GM23338 (cell line): ENCODE data around the gene ROCK2. TPM values are rescaled to one million over a fixed set of nuclear protein-coding genes. Genes with fewer than 3 reads are reported as not detected.

Experiments used
- ATAC-seq: fragments of 200-7000 bp; cut with Tn5 transposase; 3 replicates; pipeline ENCODE4 v1.9.1; 2020
- DNase-seq: peaks from one replicate; pipeline ENCODE4 v3.0.0-alpha.2; 2015; ENCODE audit warnings: low spot score
- H2AFZ ChIP-seq: fragments of 200-600 bp; sonication (generic); 2 replicates; pipeline ENCODE4 v1.8.0; 2016; ENCODE audit warnings: antibody characterized with exemption, mild to moderate bottlenecking, moderate library complexity
- H3F3A ChIP-seq: fragments of 200-600 bp; sonication (generic); replicated peaks from 2 replicates; pipeline ENCODE4 v1.8.0; 2017; ENCODE audit warnings: antibody characterized with exemption, mixed run types, low read depth
- H3K27ac ChIP-seq: fragments of 200-600 bp; sonication (generic); 2 replicates; pipeline ENCODE4 v1.6.1; 2016; ENCODE audit warnings: low read depth
- H3K27me3 ChIP-seq: fragments of 200-600 bp; sonication (generic); 2 replicates; pipeline ENCODE4 v1.8.0; 2016; ENCODE audit warnings: mild to moderate bottlenecking, mixed run types, moderate library complexity; ENCODE audit not compliant: insufficient read depth
- H3K36me3 ChIP-seq: fragments of 200-600 bp; sonication (generic); 2 replicates; pipeline ENCODE4 v1.8.0; 2016; ENCODE audit warnings: mild to moderate bottlenecking; ENCODE audit not compliant: insufficient read depth
- H3K4me1 ChIP-seq: fragments of 200-600 bp; sonication (generic); 2 replicates; pipeline ENCODE4 v1.8.0; 2016; ENCODE audit warnings: mild to moderate bottlenecking, moderate library complexity; ENCODE audit not compliant: insufficient read depth
- H3K4me2 ChIP-seq: fragments of 200-600 bp; sonication (generic); 2 replicates; pipeline ENCODE4 v1.7.1; 2017; ENCODE audit warnings: mixed run types
- H3K4me3 ChIP-seq: fragments of 200-600 bp; sonication (generic); 2 replicates; pipeline ENCODE4 v1.6.1; 2016; ENCODE audit warnings: mixed run types
- H3K79me2 ChIP-seq: fragments of 200-600 bp; sonication (generic); replicated peaks from 2 replicates; pipeline ENCODE4 v1.8.0; 2017; ENCODE audit warnings: mild to moderate bottlenecking; ENCODE audit not compliant: insufficient read depth
- H3K9me2 ChIP-seq: fragments of 200-600 bp; sonication (generic); 2 replicates; pipeline ENCODE4 v1.8.0; 2017; ENCODE audit not compliant: insufficient read depth
- H4K20me1 ChIP-seq: fragments of 200-600 bp; sonication (generic); replicated peaks from 2 replicates; pipeline ENCODE4 v1.8.0; 2017; ENCODE audit warnings: mild to moderate bottlenecking; ENCODE audit not compliant: insufficient read depth
- H3K27ac Mint-ChIP-seq: 2 replicates; pipeline ENCODE4 v1.8.0; 2020; ENCODE audit warnings: inconsistent platforms, mild to moderate bottlenecking, moderate library complexity, mixed read lengths
- H3K27me3 Mint-ChIP-seq: 3 replicates; pipeline ENCODE4 v1.8.0; 2022; ENCODE audit warnings: low read depth, mild to moderate bottlenecking, moderate library complexity, mixed read lengths, inconsistent platforms; ENCODE audit not compliant: insufficient read depth, poor library complexity
- H3K36me3 Mint-ChIP-seq: 3 replicates; pipeline ENCODE4 v1.8.0; 2021; ENCODE audit warnings: low read depth, mild to moderate bottlenecking, inconsistent platforms, moderate library complexity, mixed read lengths
- H3K4me1 Mint-ChIP-seq: 3 replicates; pipeline ENCODE4 v1.8.0; 2020; ENCODE audit warnings: mild to moderate bottlenecking, inconsistent platforms, mixed read lengths
- H3K4me3 Mint-ChIP-seq: 3 replicates; pipeline ENCODE4 v1.8.0; 2021; ENCODE audit warnings: moderate library complexity, mild to moderate bottlenecking, inconsistent platforms, mixed read lengths
- H3K9me3 Mint-ChIP-seq: 3 replicates; pipeline ENCODE4 v1.8.0; 2020; ENCODE audit warnings: moderate library complexity, mild to moderate bottlenecking, inconsistent platforms, mixed read lengths
- CREB1 ChIP-seq: fragments of 250-450 bp; sonication (Bioruptor Pico); IDR thresholded peaks from 2 replicates; pipeline ENCODE4 v1.5.0; 2020; ENCODE audit warnings: low read depth, mild to moderate bottlenecking, moderate library complexity
- CTCF ChIP-seq, 2 experiments: fragments of 200-600 bp in 1 of 2; sonication (generic) in 1 of 2; conservative IDR thresholded peaks; 2 replicates each; pipeline versions ENCODE4 v1.5.1 to v1.6.1; 2016 to 2017; ENCODE audit warnings: antibody characterized with exemption in 2 of 2, low read depth in 2 of 2, mild to moderate bottlenecking in 2 of 2, moderate library complexity in 1 of 2
- EZH2 ChIP-seq: fragments of 200-600 bp; sonication (generic); IDR thresholded peaks from one replicate; pipeline ENCODE4 v1.8.0; 2017; ENCODE audit warnings: antibody characterized with exemption, mild to moderate bottlenecking, low read depth; ENCODE audit not compliant: unreplicated experiment
- JUNB ChIP-seq: IDR thresholded peaks from one replicate; pipeline ENCODE4 v1.6.1; 2016; ENCODE audit warnings: antibody characterized with exemption; ENCODE audit not compliant: unreplicated experiment
- NANOG ChIP-seq: IDR thresholded peaks from 2 replicates; pipeline ENCODE4 v1.6.1; 2016; ENCODE audit warnings: antibody characterized with exemption, borderline replicate concordance
- POLR2AphosphoS5 ChIP-seq: IDR thresholded peaks from 2 replicates; pipeline ENCODE4 v1.6.1; 2016; ENCODE audit warnings: antibody characterized with exemption, low read depth
- ZNF331 ChIP-seq: fragments of 250-450 bp; sonication (Bioruptor Pico); IDR thresholded peaks from 2 replicates; pipeline ENCODE4 v1.5.0; 2020; ENCODE audit warnings: low read depth, mild to moderate bottlenecking, moderate library complexity
- ZNF462 ChIP-seq: fragments of 250-450 bp; sonication (Bioruptor Pico); IDR thresholded peaks from 2 replicates; pipeline ENCODE4 v1.5.0; 2020; ENCODE audit warnings: mild to moderate bottlenecking, moderate library complexity
- polyA plus RNA-seq: library from polyadenylated mRNA; unstranded; fragments of >200 nt; fragmentation: Nextera tagmentation; extraction: Ambion mirVana; gene quantifications from 2 replicates; pipeline ENCODE4 v1.2.1, GENCODE V29; 2016
- total RNA-seq: library from RNA; depleted of rRNA; stranded (reverse); fragments of >200 nt; shearing (Covaris generic); gene quantifications from 2 replicates; pipeline ENCODE4 v1.2.3, GENCODE V29; 2014

Gene ROCK2
- total and polyA plus RNA-seq, 2 experiments from 2014 or later = 16.4 to 28.0 TPM

GRCh38 chr2:11152591-11152990, 191.8 kb downstream of the ROCK2 start:
- ATAC-seq = no peak
- Mint-ChIP-seq H3K4me1 (peaks cover 13% of the 10 kb centered on the region), H3K9me3 (no peaks in the 10 kb centered on the region; the same call in 1 of the 3 replicates), H3K27ac (no peak overlapping the region), H3K27me3 (peaks cover 9% of the 10 kb centered on the region), H3K36me3 (no peaks in the 10 kb centered on the region; the same call in 2 of the 3 replicates), H3K4me3 (no peak overlapping the region)
- no peak overlapping the region for H3K4me2 ChIP-seq
- H4K20me1 ChIP-seq = no peaks in the 10 kb centered on the region
- no peak overlapping the region for H3K4me3 ChIP-seq
- no peak for DNase-seq
- H3F3A ChIP-seq = peaks cover 14% of the 10 kb centered on the region; the same call in 1 of the 2 replicates
- no peak for TF ChIP-seq NANOG
- TF ChIP-seq EZH2 = no peak
- no peak for TF ChIP-seq POLR2AphosphoS5
- no peak for TF ChIP-seq CTCF (conservative IDR thresholded peaks at IDR 0.05; ENCODE audit: low read depth in 2 of 2)
- no peak for TF ChIP-seq JUNB
- no peak for TF ChIP-seq ZNF331 (CRISPR knock-in tag)
- TF ChIP-seq CREB1 (CRISPR knock-in tag) = no peak
- no peak for TF ChIP-seq ZNF462 (CRISPR knock-in tag)
- no peaks in the 10 kb centered on the region; the same call in 1 of the 2 replicates for H3K4me1 ChIP-seq
- no peak overlapping the region for H3K27ac ChIP-seq
- no peaks in the 10 kb centered on the region for H3K36me3 ChIP-seq
- H2AFZ ChIP-seq = no peak overlapping the region
- peaks cover 6% of the 10 kb centered on the region; the same call in 1 of the 2 replicates for H3K27me3 ChIP-seq
- no peaks in the 10 kb centered on the region for H3K9me2 ChIP-seq
- no peaks in the 10 kb centered on the region for H3K79me2 ChIP-seq
